ENCODE data around the gene GRIA4.
A peak's percentile ranks its signal among the peaks of the same experiment; 100 is the strongest.

GRCh38 chr11:105861225-105861624 is 251.4 kb downstream of the GRIA4 start:
- TF ChIP-seq CTCF (conservative IDR thresholded peaks at IDR 0.05 in 1 of 2, IDR thresholded peaks at IDR 0.05 in 1 of 2; ENCODE audit: low read depth in 1 of 2, low read length in 2 of 2) (peak in 1 of 2 donors; percentile 46), EZH2 (IDR thresholded peaks at IDR 0.05; ENCODE audit: low read length, missing control alignments) (no peak)

Measured in fibroblast of lung (primary cell).